Stimulated activated memory B cell treated with anti-CD40 and anti-IgM and Interleukin-4, amounts not matched to agents 10 μg/mL and 1 μg/mL and 100 μg/mL, for 72 hours (primary cell): Measurements from ENCODE around the gene FXYD1.

ENCODE experiments used
- ATAC-seq: fragments of 150-1000 bp; cut with Tn5 transposase; 2 replicates; pipeline ENCODE4 v1.10.0; 2021
- H3K27ac Mint-ChIP-seq: one replicate; pipeline ENCODE4 v1.8.0; 2022; ENCODE audit warnings: mild to moderate bottlenecking, mixed read lengths
- H3K27me3 Mint-ChIP-seq: one replicate; pipeline ENCODE4 v1.8.0; 2022; ENCODE audit warnings: mixed read lengths
- H3K36me3 Mint-ChIP-seq: one replicate; pipeline ENCODE4 v1.8.0; 2022; ENCODE audit warnings: mixed read lengths
- H3K4me1 Mint-ChIP-seq: one replicate; pipeline ENCODE4 v1.8.0; 2022; ENCODE audit warnings: mixed read lengths
- H3K4me3 Mint-ChIP-seq: one replicate; pipeline ENCODE4 v1.8.0; 2022; ENCODE audit warnings: mild to moderate bottlenecking, moderate library complexity, mixed read lengths
- H3K9me3 Mint-ChIP-seq: one replicate; pipeline ENCODE4 v1.8.0; 2022; ENCODE audit warnings: mixed read lengths

FXYD1 gene

DNA sequence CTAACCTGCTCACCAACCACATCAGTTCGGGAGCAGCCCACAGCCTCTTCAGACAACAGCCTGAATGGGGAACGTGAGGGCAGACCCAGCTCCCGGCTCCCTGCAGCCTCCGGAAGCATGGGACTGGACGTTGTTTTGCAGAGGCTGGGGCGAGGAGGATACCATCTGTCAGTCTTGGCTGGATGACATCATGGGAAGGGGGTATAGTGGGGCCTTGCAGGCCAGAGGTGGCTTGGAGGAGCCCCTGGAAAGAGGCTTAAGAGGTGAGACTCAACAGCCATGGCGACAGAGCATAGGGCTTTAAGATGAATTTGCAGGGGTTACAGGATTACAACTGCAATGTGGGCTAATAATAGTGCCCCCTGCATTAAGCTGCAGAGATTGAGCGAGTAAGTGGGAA, 21.5 kb upstream of the FXYD1 start:
- Mint-ChIP-seq H3K4me3 (no peak overlapping the region), H3K27ac (no peak overlapping the region), H3K4me1 (peaks cover 26% of the 10 kb centered on the region), H3K36me3 (no peaks in the 10 kb centered on the region), H3K9me3 (no peaks in the 10 kb centered on the region), H3K27me3 (peaks cover 4% of the 10 kb centered on the region)
- ATAC-seq: no peak

DNA sequence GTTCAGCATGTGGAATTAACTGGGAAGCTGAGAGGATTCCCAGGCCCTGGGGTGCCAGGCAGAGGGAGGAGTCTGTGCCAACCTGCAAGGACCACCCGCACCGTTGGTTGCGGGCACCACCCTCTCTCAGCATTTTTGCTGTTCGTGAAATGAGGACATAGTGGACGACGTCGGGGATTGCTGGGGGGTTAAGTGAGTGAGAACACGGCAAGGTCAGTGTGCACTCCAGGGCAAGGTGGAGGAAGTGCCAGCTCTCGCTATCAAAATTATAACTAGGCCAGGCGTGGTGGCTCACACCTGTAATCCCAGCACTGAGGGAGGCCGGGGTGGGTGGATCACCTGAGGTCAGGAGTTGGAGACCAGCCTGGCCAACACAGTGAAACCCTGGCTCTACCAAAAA, 20.8 kb upstream of the FXYD1 start:
- H3K27ac Mint-ChIP-seq: no peak overlapping the region
- H3K27me3 Mint-ChIP-seq: no peaks in the 10 kb centered on the region
- no peak overlapping the region for H3K4me3 Mint-ChIP-seq
- peaks cover 26% of the 10 kb centered on the region for H3K4me1 Mint-ChIP-seq
- H3K36me3 Mint-ChIP-seq: no peaks in the 10 kb centered on the region
- no peaks in the 10 kb centered on the region for H3K9me3 Mint-ChIP-seq
- no peak for ATAC-seq

DNA sequence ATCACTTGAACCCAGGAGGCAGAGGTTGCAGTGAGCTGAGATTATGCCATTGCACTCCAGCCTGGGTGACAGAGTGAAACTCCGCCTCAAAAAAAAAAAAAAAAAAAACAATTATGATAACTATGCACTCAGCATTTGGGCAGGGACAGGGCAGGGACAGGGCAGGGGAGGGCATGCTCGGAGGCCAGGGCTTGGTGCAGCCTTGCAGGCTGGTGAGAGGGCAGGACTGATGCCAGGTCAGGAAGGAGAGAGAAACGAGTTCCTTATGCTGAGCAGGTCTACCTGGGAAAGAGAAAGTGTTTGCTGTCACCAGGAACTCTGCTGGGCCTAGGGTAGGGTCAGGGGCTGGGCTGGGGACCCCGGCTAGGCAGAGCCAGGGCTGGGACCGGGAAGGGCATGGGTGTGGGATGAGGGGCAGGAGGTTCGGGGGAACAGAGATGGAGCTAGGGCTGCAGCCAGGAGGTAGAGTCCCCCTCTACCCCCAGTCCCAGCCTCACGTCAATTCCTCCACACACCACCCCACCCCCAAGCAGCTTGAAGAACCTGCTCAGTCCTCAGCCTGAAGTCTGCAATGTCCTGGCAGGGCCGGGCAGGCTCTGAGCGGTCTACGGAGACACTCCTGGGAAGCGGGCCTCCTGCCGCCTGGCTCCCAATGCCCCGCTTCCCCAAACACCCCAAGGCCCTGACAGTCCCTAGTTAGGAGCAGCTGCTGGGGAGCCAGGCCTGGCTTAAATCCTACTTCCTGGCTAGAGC, 20.2 kb upstream of the FXYD1 start:
- peaks cover 26% of the 10 kb centered on the region for H3K4me1 Mint-ChIP-seq
- H3K4me3 Mint-ChIP-seq: no peak overlapping the region
- H3K27ac Mint-ChIP-seq: no peak overlapping the region
- no peak for ATAC-seq
- H3K36me3 Mint-ChIP-seq: no peaks in the 10 kb centered on the region
- H3K27me3 Mint-ChIP-seq: no peaks in the 10 kb centered on the region
- no peaks in the 10 kb centered on the region for H3K9me3 Mint-ChIP-seq

DNA sequence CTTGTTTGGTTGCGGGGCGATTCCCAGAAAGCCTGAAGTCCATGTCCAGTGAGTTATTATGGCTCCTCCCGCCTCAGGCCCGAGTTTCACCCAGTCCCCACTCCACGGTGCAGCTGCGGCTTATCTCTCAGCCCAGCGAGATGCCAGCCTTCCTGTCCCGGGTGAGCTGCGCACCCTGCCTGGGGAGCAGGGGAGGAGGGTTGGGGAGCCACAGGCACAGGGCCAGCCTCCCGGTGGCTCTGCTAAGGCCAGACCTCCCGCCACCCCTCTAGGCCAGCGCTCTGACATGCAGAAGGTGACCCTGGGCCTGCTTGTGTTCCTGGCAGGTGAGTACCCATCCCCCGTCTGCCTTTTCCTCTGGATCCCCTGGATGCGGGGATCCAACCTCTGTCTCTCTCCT, 19.5 kb upstream of the FXYD1 start:
- H3K36me3 Mint-ChIP-seq: no peaks in the 10 kb centered on the region
- no peak overlapping the region for H3K27ac Mint-ChIP-seq
- H3K4me3 Mint-ChIP-seq: no peak overlapping the region
- peaks cover 32% of the 10 kb centered on the region for H3K4me1 Mint-ChIP-seq
- no peaks in the 10 kb centered on the region for H3K27me3 Mint-ChIP-seq
- H3K9me3 Mint-ChIP-seq: no peaks in the 10 kb centered on the region
- ATAC-seq: no peak

DNA sequence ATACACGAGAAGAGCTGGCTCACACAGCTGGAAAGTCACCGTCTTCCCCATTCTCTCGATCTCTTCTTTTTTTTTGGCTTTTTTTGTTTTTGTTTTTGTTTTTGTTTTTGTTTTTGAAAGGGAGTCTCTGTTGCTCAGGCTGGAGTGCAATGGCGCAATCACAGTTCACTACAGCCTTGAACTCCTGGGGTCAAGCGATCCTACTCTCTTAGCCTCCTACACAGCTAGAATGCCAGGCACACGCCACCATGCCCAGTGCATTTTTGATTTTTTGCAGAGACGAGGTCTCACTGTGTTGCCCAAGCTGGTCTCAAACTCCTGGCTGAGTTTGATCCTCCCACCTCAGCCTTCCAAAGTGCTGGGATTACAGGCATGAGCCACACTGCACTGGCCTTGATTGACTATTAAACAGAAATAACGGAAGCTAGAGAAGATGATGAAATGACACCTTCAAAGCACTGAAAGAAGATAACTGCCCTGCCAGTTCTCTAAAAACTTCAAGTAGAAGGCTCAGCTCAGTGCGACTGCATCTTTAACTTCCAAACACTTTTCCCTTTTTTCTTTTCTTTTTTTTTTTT, 19.0 kb upstream of the FXYD1 start:
- H3K36me3 Mint-ChIP-seq: no peaks in the 10 kb centered on the region
- H3K4me3 Mint-ChIP-seq: no peak overlapping the region
- H3K27me3 Mint-ChIP-seq: no peaks in the 10 kb centered on the region
- H3K4me1 Mint-ChIP-seq: peaks cover 34% of the 10 kb centered on the region
- H3K27ac Mint-ChIP-seq: peak overlapping the region; percentile 1
- H3K9me3 Mint-ChIP-seq: no peaks in the 10 kb centered on the region
- ATAC-seq: no peak

DNA sequence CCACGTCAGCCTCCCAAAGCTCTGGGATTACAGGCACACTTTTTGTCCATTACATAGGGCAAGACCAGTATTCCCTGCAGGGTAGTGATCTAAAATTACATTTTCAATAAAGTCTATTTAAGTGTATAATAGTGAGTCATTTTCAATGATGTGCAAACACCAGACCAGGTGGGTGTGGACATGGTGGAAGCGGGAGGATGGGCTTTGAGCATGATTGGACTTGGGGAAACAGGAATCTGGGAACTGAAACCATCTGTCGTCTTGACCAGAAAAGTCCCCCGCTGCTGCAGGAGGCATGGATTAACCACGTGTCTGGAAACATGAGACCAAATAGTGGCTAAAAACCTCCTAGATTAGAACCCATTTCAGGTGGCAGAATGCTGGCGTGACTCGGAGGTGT, 18.1 kb upstream of the FXYD1 start:
- Mint-ChIP-seq H3K27me3 (no peaks in the 10 kb centered on the region), H3K36me3 (no peaks in the 10 kb centered on the region), H3K27ac (peak overlapping the region; percentile 1), H3K4me1 (peaks cover 38% of the 10 kb centered on the region), H3K9me3 (no peaks in the 10 kb centered on the region), H3K4me3 (no peak overlapping the region)
- peak; percentile 5 for ATAC-seq

DNA sequence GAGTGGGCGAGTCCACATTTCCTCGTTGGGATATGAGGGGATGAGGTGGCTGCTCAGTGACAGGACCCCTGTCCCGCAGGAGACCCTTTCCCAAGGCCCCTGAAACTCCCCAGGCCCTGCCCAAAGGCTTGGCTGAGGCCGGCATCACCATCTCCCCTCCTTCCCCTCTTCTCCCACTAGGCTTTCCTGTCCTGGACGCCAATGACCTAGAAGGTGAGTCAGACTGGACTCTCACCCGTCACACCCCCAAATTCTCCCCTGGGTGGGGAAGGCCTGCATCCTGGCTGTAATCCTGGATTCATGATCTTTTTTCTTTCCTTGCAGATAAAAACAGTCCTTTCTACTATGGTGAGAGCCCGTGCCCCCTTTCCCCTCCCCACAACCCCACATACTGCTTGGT, 17.7 kb upstream of the FXYD1 start:
- H3K36me3 Mint-ChIP-seq: no peaks in the 10 kb centered on the region
- H3K27ac Mint-ChIP-seq: peak overlapping the region; percentile 1
- H3K9me3 Mint-ChIP-seq: no peaks in the 10 kb centered on the region
- H3K4me3 Mint-ChIP-seq: no peak overlapping the region
- H3K4me1 Mint-ChIP-seq: peaks cover 42% of the 10 kb centered on the region
- H3K27me3 Mint-ChIP-seq: no peaks in the 10 kb centered on the region
- ATAC-seq: no peak

DNA sequence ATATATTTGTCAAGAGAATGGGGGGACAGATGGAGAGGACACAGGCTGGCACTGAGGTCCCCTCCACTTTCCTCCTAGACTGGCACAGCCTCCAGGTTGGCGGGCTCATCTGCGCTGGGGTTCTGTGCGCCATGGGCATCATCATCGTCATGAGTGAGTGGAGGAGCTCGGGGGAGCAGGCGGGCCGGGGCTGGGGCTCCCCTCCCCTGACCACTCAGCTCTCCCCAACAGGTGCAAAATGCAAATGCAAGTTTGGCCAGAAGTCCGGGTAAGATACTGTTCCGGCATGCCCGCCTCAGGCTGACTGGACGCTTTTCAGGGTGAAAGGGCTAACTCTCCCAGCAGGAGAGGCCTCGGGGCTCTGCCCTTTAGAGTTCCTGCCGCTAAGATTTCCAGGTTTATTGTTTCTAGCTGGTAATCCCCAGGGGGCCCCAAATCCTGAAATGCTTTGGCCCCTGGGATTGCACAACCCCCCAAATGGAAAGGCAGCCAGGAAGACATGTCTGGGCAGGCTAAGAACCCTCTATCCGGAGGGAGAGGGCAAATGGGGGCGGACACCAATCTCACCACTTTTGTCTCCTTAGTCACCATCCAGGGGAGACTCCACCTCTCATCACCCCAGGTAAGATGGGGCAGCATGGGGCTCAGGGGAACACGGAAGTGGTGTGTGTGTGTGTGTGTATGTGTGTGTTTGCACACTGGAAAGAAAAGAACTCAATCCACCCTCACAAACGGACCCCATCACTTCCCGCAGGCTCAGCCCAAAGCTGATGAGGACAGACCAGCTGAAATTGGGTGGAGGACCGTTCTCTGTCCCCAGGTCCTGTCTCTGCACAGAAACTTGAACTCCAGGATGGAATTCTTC, 15.7 kb upstream of the FXYD1 start:
- Mint-ChIP-seq H3K27ac (peak overlapping the region; percentile 88), H3K36me3 (no peaks in the 10 kb centered on the region), H3K4me1 (peaks cover 43% of the 10 kb centered on the region), H3K9me3 (no peaks in the 10 kb centered on the region), H3K27me3 (no peaks in the 10 kb centered on the region), H3K4me3 (no peak overlapping the region)
- no peak for ATAC-seq

DNA sequence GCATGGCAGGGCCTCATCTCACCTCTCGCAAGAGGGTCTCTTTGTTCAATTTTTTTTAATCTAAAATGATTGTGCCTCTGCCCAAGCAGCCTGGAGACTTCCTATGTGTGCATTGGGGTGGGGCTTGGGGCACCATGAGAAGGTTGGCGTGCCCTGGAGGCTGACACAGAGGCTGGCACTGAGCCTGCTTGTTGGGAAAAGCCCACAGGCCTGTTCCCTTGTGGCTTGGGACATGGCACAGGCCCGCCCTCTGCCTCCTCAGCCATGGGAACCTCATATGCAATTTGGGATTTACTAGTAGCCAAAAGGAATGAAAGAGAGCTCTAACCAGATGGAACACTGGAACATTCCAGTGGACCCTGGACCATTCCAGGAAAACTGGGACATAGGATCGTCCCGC, 15.1 kb upstream of the FXYD1 start:
- Mint-ChIP-seq H3K9me3 (no peaks in the 10 kb centered on the region), H3K27me3 (no peaks in the 10 kb centered on the region), H3K4me3 (no peak overlapping the region), H3K4me1 (peaks cover 43% of the 10 kb centered on the region), H3K27ac (peak overlapping the region; percentile 88), H3K36me3 (no peaks in the 10 kb centered on the region)
- no peak for ATAC-seq

DNA sequence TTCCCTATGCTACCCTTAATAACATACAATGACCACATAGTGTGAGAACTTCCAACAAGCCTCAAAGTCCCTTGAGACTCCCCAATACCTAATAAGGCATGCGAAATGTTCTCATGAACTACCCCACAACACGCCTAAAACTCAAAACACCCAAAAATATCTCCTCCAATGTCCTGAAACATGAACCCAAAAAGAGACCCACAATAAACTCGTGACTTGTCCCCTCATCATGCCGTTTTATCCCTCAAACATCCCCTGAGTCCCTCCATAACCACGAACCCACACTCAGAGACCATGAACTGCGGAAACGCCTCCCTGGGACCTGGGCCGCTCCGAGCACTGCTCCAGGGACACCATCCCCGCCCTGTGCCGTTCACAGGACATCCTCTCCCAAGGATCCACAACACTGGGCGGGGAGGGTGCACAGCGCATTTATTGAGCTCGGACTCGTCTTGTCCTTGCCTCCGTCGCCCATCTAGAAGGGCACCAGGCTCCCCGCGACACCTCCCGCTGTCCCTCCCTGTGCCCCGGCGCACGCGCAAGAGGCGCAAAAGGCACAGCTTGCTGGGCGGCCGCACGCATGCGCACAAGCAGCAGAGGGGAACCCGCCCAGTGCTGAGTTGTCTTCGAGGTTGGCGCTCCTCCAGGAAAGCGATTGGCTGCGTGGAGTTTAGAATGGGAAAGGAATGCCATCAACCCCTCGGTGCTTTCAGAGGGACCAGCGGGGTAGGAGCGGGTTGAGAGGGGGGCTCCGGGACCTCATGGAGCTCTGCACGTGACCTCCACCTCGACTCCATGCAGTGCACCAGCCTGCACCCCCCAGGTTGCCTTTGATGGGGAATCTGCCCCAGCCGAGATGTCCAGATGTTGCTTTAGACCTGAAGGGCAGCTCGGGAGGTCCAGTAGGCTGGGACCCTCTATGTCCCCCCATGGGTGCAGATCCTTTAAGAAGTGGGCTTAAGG, 14.2 kb upstream of the FXYD1 start:
- H3K36me3 Mint-ChIP-seq: no peaks in the 10 kb centered on the region
- peaks cover 43% of the 10 kb centered on the region for H3K4me1 Mint-ChIP-seq
- no peaks in the 10 kb centered on the region for H3K27me3 Mint-ChIP-seq
- ATAC-seq: peak; percentile 86
- no peaks in the 10 kb centered on the region for H3K9me3 Mint-ChIP-seq
- peak overlapping the region; percentile 88 for H3K27ac Mint-ChIP-seq
- peak overlapping the region; percentile 82 for H3K4me3 Mint-ChIP-seq

DNA sequence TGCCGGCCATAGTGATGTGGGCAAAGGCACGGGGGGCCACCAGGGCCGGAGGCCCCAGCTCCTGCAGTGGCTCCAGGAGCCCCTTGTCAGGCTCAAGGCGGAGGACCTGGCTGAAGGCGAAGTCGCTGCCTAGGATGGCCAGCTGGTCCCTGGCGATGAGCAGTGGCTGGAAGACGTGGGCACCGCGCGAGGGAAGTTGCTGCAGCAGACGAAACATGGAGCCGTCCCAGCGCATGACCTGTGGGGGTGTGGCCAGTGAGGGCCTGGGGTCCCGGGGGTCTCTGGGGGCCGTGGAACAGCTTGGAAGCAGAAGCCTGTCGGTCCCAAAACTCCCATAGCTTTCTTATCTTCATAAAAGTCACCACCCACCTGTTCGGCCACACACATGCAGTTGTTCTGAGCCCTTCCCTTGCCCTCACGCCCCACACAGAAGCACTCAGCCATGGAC, 13.3 kb upstream of the FXYD1 start:
- Mint-ChIP-seq H3K9me3 (no peaks in the 10 kb centered on the region), H3K4me3 (peak overlapping the region; percentile 82), H3K4me1 (peaks cover 41% of the 10 kb centered on the region), H3K27ac (peak overlapping the region; percentile 88), H3K27me3 (no peaks in the 10 kb centered on the region), H3K36me3 (no peaks in the 10 kb centered on the region)
- ATAC-seq: no peak

DNA sequence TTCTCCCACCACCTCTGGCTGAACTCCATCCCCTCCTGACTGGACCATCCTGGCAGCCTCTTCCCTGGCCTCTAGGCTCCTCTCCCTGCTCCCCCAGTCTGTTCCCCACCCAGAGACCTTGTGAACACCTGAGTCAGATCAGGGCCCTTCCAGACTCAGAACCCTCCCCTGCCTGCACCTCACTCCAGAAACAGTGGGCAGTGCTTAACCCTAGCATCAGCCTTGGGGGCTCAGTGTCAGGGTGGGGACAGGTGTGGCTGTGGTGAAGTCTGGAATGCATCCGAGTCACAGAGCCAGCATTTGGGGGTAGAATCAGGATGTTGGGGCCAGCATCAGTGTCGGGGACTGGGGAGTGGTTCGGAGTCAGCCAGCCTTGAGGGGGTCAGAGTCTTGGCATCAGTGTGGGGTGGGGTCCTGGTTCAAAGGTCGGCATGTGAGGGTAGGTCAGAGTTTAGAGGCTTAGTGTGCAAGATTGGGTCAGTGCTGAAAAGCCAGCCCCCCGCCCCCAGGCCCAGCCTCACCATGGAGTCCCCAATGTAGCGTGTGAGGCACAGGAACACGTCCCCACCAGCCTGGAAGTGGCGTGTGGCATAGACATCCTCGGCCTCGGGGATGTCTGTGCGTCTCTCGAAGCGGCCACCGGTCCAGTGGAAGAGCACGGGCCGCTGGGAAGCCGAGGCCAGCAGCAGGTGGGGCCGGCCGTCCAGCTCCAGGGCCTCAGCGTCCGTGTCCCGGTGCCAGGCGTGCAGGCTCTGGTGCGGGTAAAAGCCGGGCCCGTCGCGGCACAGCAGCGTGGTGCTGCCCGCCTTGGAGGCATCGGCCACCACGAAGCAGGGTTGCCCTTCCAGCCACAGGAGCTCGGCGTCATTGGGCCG, 12.6 kb upstream of the FXYD1 start:
- no peaks in the 10 kb centered on the region for H3K36me3 Mint-ChIP-seq
- ATAC-seq: no peak
- peak overlapping the region; percentile 18 for H3K4me3 Mint-ChIP-seq
- no peaks in the 10 kb centered on the region for H3K9me3 Mint-ChIP-seq
- H3K27ac Mint-ChIP-seq: peak overlapping the region; percentile 38
- H3K27me3 Mint-ChIP-seq: no peaks in the 10 kb centered on the region
- H3K4me1 Mint-ChIP-seq: peaks cover 34% of the 10 kb centered on the region

DNA sequence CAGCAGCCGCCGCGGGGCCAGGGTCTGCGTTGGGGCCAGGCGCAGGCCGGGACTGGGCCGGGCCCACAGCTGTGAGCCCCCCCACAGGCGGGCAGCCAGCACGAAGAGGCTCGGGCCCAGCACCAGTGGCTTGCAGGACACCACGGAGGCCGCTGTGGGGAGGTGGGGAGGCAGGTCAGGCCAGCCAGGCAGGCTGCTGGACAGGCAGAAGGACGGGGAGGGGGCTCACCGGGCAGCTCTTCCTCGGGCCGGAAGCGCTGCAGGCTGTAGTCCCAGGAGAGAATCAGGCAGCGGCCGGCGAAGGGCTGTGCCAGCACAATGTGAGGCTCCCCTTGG, 12.0 kb upstream of the FXYD1 start:
- H3K9me3 Mint-ChIP-seq: no peaks in the 10 kb centered on the region
- H3K27me3 Mint-ChIP-seq: no peaks in the 10 kb centered on the region
- H3K4me3 Mint-ChIP-seq: no peak overlapping the region
- H3K36me3 Mint-ChIP-seq: no peaks in the 10 kb centered on the region
- H3K27ac Mint-ChIP-seq: no peak overlapping the region
- peaks cover 28% of the 10 kb centered on the region for H3K4me1 Mint-ChIP-seq
- ATAC-seq: no peak

DNA sequence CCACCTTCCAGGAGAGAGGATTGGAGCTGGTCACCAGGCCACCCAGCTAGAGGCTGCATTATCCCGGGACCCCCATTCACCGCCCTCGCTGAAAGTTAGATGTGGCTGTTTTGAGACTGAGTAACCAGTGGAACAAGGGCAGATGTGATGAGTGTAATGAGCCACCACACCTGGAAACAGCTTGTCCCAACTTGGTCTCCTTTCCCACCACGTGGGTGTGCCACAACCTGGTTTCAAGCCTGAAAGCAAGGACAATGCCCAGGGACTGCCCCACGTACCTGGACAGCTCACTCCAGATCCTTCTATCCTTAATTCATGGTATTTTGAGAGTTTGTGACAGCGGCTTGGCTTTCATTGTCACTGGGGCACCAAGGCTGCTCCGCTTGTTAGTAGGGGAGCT, 10.8 kb upstream of the FXYD1 start:
- Mint-ChIP-seq H3K36me3 (no peaks in the 10 kb centered on the region), H3K27me3 (no peaks in the 10 kb centered on the region), H3K9me3 (peaks cover 6% of the 10 kb centered on the region), H3K4me3 (no peak overlapping the region), H3K27ac (no peak overlapping the region), H3K4me1 (peaks cover 26% of the 10 kb centered on the region)
- no peak for ATAC-seq
